ENCODE data around the gene DNAJC11. TPM values are rescaled to one million over a fixed set of nuclear protein-coding genes. Genes with fewer than 3 reads are reported as not detected.
A peak's percentile ranks its signal among the peaks of the same experiment; 100 is the strongest.
"Not testable (repeated sequence)": the region's sequence is repeated elsewhere in the genome, so short reads cannot be mapped to it uniquely, and the experiment has no call there.

Gene DNAJC11
- total RNA-seq, 2 experiments from 2014 or later: 43.0 to 52.1 TPM

GRCh38 chr1:6662468-6662867 is 39.1 kb downstream of the DNAJC11 start:
- DNase-seq, H3K9me3 Mint-ChIP-seq, POLR2A ChIA-PET, H3K27me3 Mint-ChIP-seq, H3K4me1 Mint-ChIP-seq, H3K27ac Mint-ChIP-seq, H3K4me3 Mint-ChIP-seq: not testable (repeated sequence)
- CTCF ChIA-PET: interaction anchor here (0.5 kb wide), 1 partner anchor 533 kb away, joined by 3 read pairs; no protein-coding TSS in a partner anchor
- H3K36me3 Mint-ChIP-seq (ENCODE audit: low read depth): peaks cover 17% of the 10 kb centered on the region

DNA sequence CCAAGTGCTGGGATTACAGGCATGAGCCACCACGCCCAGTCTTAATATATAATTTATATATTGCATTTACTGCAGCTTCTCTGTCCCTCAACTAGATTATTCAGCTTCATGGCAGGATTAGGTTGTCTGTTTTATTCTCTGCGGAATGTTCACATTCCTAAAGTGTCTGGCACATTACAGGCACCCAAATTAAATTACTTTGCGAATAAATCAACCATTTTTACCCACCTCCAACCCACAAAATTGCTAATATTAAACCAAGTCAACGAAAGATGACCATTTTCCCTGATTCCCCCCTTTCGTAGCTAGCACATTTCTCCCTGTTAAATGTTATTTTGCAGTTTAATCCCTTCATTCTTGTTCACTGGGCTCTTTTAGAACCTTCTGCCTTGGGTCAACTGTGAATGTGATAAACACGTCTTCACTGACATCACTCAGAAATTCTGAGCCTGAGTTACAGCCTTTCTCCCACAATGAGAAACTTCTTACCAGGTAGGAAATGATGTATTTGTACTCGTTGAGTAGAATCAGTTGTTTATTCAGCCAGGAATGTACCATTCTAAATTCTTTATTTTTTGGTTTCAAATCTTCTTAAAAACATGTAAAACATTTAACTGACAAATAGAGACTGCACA is 41.1 kb downstream of the DNAJC11 start:
- Mint-ChIP-seq H3K4me1 (peaks cover 7% of the 10 kb centered on the region), H3K9me3 (no peaks in the 10 kb centered on the region), H3K4me3 (no peak overlapping the region), H3K36me3 (ENCODE audit: low read depth) (peaks cover 12% of the 10 kb centered on the region), H3K27ac (no peak overlapping the region), H3K27me3 (no peaks in the 10 kb centered on the region)
- no peak for DNase-seq
- POLR2A ChIA-PET: no interaction called here
- CTCF ChIA-PET: no interaction called here

GRCh38 chr1:6658359-6659060 is 43.1 kb downstream of the DNAJC11 start:
- ChIA-PET CTCF (interaction anchor here (2.3 kb wide), 1 partner anchor 8 kb away, joined by 4 read pairs; no protein-coding TSS in a partner anchor), POLR2A (no interaction called here)
- Mint-ChIP-seq H3K27ac (no peak overlapping the region), H3K4me3 (no peak overlapping the region), H3K27me3 (no peaks in the 10 kb centered on the region), H3K36me3 (ENCODE audit: low read depth) (peaks cover 8% of the 10 kb centered on the region), H3K9me3 (no peaks in the 10 kb centered on the region), H3K4me1 (peaks cover 7% of the 10 kb centered on the region)
- no peak for DNase-seq

GRCh38 chr1:6657138-6657537 is 44.5 kb downstream of the DNAJC11 start:
- ChIA-PET POLR2A (no interaction called here), CTCF (interaction anchor here (0.6 to 2.3 kb wide), 3 partner anchors 10 to 338 kb away, joined by 3 to 4 read pairs (median 3); no protein-coding TSS in a partner anchor)
- no peak for DNase-seq
- H3K9me3 Mint-ChIP-seq: no peaks in the 10 kb centered on the region
- H3K36me3 Mint-ChIP-seq (ENCODE audit: low read depth): no peaks in the 10 kb centered on the region
- peaks cover 7% of the 10 kb centered on the region for H3K4me1 Mint-ChIP-seq
- H3K4me3 Mint-ChIP-seq: no peak overlapping the region
- H3K27ac Mint-ChIP-seq: no peak overlapping the region
- H3K27me3 Mint-ChIP-seq: no peaks in the 10 kb centered on the region

- Mint-ChIP-seq H3K36me3 (ENCODE audit: low read depth) (peaks cover 2% of the 10 kb centered on the region), H3K27me3 (no peaks in the 10 kb centered on the region), H3K4me1 (peaks cover 7% of the 10 kb centered on the region), H3K27ac (no peak overlapping the region), H3K4me3 (no peak overlapping the region), H3K9me3 (no peaks in the 10 kb centered on the region)
- ChIA-PET POLR2A (no interaction called here), CTCF (interaction anchor here (0.5 to 1.4 kb wide), 4 partner anchors 14 to 48 kb away, joined by 3 to 4 read pairs (median 3); partner anchors contain the start of gene DNAJC11)
- no peak for DNase-seq
Measured at GRCh38 chr1:6653436-6654290, 48.0 kb downstream of the DNAJC11 start.

DNA sequence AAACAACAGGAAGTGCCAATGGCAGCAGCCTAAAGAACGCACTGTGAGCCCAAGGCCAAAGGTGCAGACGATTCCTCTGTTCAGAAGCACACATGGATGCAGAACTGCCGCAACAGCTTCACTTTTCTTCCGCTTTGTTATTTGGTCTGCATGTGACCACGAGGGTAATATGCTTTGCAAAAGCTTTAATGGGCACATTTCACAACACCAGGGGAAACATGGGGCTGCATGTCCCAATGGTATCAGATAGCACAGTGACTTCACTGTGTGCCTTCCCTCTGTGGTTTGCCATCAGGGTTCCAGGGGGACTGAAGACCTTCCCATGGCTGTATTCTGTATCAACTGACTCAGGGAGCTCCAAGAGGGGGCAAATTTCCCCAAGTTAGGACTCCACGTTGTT is 48.6 kb downstream of the DNAJC11 start:
- ChIA-PET CTCF (interaction anchor here (0.5 to 1.5 kb wide), 4 partner anchors 15 to 98 kb away, joined by 3 to 5 read pairs (median 4); partner anchors contain the start of genes NOL9 and TAS1R1), POLR2A (no interaction called here)
- no peak overlapping the region for H3K27ac Mint-ChIP-seq
- H3K4me3 Mint-ChIP-seq: no peak overlapping the region
- H3K27me3 Mint-ChIP-seq: no peaks in the 10 kb centered on the region
- DNase-seq: no peak
- peaks cover 2% of the 10 kb centered on the region for H3K36me3 Mint-ChIP-seq (ENCODE audit: low read depth)
- peaks cover 7% of the 10 kb centered on the region for H3K4me1 Mint-ChIP-seq
- H3K9me3 Mint-ChIP-seq: no peaks in the 10 kb centered on the region

- peaks cover 2% of the 10 kb centered on the region for H3K36me3 Mint-ChIP-seq (ENCODE audit: low read depth)
- no peak overlapping the region for H3K27ac Mint-ChIP-seq
- no peak overlapping the region for H3K4me3 Mint-ChIP-seq
- no peaks in the 10 kb centered on the region for H3K27me3 Mint-ChIP-seq
- peaks cover 3% of the 10 kb centered on the region for H3K4me1 Mint-ChIP-seq
- CTCF ChIA-PET: interaction anchor here (1.4 to 2.3 kb wide), 4 partner anchors 15 to 161 kb away, joined by 3 to 6 read pairs (median 5); partner anchors contain the start of genes NOL9 and TAS1R1
- no peak for DNase-seq
- H3K9me3 Mint-ChIP-seq: no peaks in the 10 kb centered on the region
- POLR2A ChIA-PET: no interaction called here
Measured at GRCh38 chr1:6651909-6652308, 49.7 kb downstream of the DNAJC11 start.

DNA sequence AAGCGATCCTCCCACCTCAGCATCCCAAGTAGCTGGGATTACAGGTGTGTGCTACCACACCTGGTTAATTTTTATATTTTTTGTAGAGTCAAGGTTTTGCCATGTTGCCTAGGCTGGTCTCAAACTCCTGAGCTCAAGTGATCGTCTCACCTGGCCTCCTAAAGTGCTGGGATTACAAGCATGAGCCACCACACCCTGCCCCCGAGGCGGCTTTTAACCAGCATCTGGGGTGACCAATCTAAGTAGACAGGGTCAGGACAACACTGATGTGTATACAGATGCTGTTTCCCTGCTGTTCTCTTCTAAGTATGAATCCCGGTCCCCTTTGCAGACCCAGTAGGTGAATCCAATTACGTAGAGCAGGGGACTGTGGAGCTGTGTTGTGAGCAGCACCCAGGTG is 53.1 kb downstream of the DNAJC11 start:
- H3K36me3 Mint-ChIP-seq (ENCODE audit: low read depth): peaks cover 2% of the 10 kb centered on the region
- H3K4me3 Mint-ChIP-seq: no peak overlapping the region
- CTCF ChIA-PET: interaction anchor here (0.6 to 0.9 kb wide), 2 partner anchors 94 to 335 kb away, joined by 3 read pairs; partner anchors contain the start of gene NOL9
- no peaks in the 10 kb centered on the region for H3K9me3 Mint-ChIP-seq
- no peak for DNase-seq
- no peak overlapping the region for H3K27ac Mint-ChIP-seq
- no peaks in the 10 kb centered on the region for H3K4me1 Mint-ChIP-seq
- H3K27me3 Mint-ChIP-seq: no peaks in the 10 kb centered on the region
- POLR2A ChIA-PET: no interaction called here

DNA sequence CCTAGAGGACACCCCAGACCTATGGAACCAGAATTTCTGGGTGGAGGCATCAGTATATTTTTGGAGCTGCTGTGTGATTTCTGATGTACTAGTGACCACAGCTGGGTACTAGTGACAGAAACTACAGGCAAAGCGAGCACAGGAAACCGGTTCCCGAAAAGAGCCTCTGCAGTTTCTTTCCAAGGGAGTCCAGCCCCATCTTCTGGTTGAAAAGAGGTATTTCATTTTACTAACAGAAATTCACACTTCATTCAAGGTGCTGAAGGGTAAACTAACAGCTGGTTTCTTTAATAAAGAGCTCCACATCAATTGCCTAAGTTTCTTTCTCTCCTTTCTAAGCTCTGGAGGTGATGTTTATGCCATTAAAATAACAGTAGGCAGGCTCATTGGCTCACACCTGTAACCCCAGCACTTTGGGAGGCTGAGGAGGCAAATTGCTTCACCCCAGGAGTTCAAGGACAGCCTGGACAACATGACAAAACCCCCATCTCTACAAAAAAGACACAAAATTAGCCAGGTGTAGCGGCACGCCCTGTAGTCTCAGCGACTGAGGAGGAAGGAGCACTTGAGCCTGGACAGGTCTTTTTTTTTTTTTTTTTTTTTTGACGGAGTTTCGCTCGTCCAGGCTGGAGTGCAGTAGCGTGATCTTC is 55.0 kb downstream of the DNAJC11 start:
- Mint-ChIP-seq H3K4me1 (no peaks in the 10 kb centered on the region), H3K36me3 (ENCODE audit: low read depth) (peaks cover 2% of the 10 kb centered on the region), H3K4me3 (no peak overlapping the region), H3K9me3 (no peaks in the 10 kb centered on the region), H3K27me3 (no peaks in the 10 kb centered on the region), H3K27ac (no peak overlapping the region)
- DNase-seq: peak; percentile 51
- ChIA-PET CTCF (interaction anchor here (0.6 to 2.6 kb wide), 13 partner anchors 8 to 429 kb away, joined by 3 to 10 read pairs (median 4); partner anchors contain the start of genes DNAJC11, KLHL21 and TNFRSF25), POLR2A (no interaction called here)

GRCh38 chr1:6645018-6645417 is 56.6 kb downstream of the DNAJC11 start:
- POLR2A ChIA-PET: no interaction called here
- Mint-ChIP-seq H3K4me1 (no peaks in the 10 kb centered on the region), H3K27me3 (no peaks in the 10 kb centered on the region), H3K4me3 (no peak overlapping the region), H3K27ac (no peak overlapping the region), H3K36me3 (ENCODE audit: low read depth) (no peaks in the 10 kb centered on the region), H3K9me3 (no peaks in the 10 kb centered on the region)
- DNase-seq: no peak
- CTCF ChIA-PET: interaction anchor here (0.9 to 2.6 kb wide), 6 partner anchors 9 to 159 kb away, joined by 3 to 8 read pairs (median 4); no protein-coding TSS in a partner anchor

DNA sequence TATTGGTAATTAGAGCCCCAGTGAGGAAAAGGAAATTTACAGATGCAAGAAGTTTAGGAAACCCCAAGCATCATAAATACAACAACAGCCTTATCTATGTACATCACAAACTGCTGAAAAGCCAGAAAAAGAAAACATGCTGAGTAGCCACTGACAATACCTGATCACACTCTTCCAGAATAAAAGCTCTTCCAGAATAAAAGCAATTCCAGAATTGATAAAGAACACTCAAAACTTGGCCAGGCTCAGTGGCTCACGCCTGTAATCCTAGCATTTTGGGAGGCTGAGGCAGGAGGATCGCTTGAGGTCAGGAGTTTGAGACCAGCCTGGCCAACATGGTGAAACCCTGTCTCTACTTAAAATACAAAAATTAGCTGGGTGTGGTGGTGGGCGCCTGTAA is 60.7 kb downstream of the DNAJC11 start:
- CTCF ChIA-PET: interaction anchor here (0.8 to 1.5 kb wide), 3 partner anchors 8 to 188 kb away, joined by 3 to 4 read pairs (median 3); no protein-coding TSS in a partner anchor
- POLR2A ChIA-PET; DNase-seq; H3K36me3 Mint-ChIP-seq (ENCODE audit: low read depth); H3K27ac Mint-ChIP-seq; H3K4me1 Mint-ChIP-seq; H3K4me3 Mint-ChIP-seq; H3K9me3 Mint-ChIP-seq; H3K27me3 Mint-ChIP-seq: not testable (repeated sequence)

DNA sequence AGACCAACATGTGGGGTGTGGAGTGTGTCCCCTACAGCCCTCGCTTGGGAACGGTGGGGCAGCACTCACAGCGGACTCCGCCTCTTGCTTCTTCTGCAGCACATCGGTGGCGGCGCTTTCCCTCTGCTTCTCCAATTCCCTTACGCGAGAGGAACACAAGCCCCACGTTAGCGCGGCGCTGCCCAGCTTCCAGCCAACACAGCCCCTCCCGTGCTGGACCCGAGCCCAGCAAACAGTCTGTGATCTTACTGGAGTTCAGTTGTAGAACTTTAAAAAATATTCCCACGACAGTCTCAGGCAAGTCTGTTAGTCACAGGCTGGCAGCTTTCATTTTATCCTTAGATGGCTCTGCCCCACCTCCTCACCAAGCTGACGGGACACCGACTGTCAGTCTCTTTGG is 63.4 kb downstream of the DNAJC11 start:
- Mint-ChIP-seq H3K4me1 (no peaks in the 10 kb centered on the region), H3K9me3 (no peaks in the 10 kb centered on the region), H3K36me3 (ENCODE audit: low read depth) (peaks cover 16% of the 10 kb centered on the region), H3K4me3 (no peak overlapping the region), H3K27me3 (no peaks in the 10 kb centered on the region), H3K27ac (no peak overlapping the region)
- POLR2A ChIA-PET: no interaction called here
- DNase-seq: no peak
- CTCF ChIA-PET: no interaction called here
